Measurements from ENCODE around the gene CDK5RAP3.

GRCh38 chr17:47924785-47925677, 45.9 kb upstream of the CDK5RAP3 start:
- TF ChIP-seq CTCF (IDR thresholded peaks at IDR 0.05) (no peak), POLR2A (IDR thresholded peaks at IDR 0.05) (no peak), POLR2AphosphoS5 (IDR thresholded peaks at IDR 0.05) (no peak), EP300 (IDR thresholded peaks at IDR 0.05) (no peak)

Measured in gastroesophageal sphincter (tissue), 3 donors.